Measurements from ENCODE around the gene PITPNB.

The PITPNB gene

GRCh38 chr22:27877501-27877900 lies 41.6 kb downstream of the PITPNB start:
- Histone ChIP-seq H3K9me3 (ENCODE audit: insufficient read depth, low read depth, low read length) (no peaks in the 10 kb centered on the region), H3K4me1 (ENCODE audit: insufficient read depth, low read length) (peaks cover 31% of the 10 kb centered on the region), H3K4me3 (ENCODE audit: low read length) (no peak overlapping the region), H3K27ac (ENCODE audit: low read depth, low read length) (no peak overlapping the region), H3K9ac (ENCODE audit: low read depth, low read length) (no peak overlapping the region), H3K27me3 (ENCODE audit: insufficient read depth, low read length) (no peaks in the 10 kb centered on the region), H3K36me3 (ENCODE audit: insufficient read depth, low read length) (peaks cover 22% of the 10 kb centered on the region)
- 98% methylated on average over 2 of the region's 2 CpGs for WGBS

DNA sequence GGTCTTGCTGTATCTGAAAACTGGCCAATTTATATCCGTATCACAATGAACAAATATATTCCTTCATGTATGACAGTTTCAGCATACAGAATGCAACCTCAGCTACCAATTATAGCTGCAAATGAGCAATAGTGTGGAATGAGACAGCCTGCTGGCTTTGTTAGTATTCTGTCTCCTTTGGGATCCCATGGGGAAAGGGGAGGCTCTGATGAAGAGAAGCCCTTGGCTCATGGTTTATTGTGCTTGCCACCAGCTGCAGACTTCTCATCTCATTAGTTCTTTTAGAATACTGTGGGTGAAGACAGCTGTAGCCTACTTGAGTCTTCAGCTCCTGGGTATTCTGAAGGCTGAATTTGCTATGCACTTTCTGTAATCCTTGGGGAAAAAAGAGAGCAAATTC lies 42.4 kb downstream of the PITPNB start:
- no peaks in the 10 kb centered on the region for H3K9me3 ChIP-seq (ENCODE audit: insufficient read depth, low read depth, low read length)
- H3K27ac ChIP-seq (ENCODE audit: low read depth, low read length): no peak overlapping the region
- H3K36me3 ChIP-seq (ENCODE audit: insufficient read depth, low read length): peaks cover 29% of the 10 kb centered on the region
- H3K27me3 ChIP-seq (ENCODE audit: insufficient read depth, low read length): no peaks in the 10 kb centered on the region
- 92% methylated on average over 1 of the region's 1 CpG for WGBS
- H3K4me1 ChIP-seq (ENCODE audit: insufficient read depth, low read length): peaks cover 31% of the 10 kb centered on the region
- no peak overlapping the region for H3K9ac ChIP-seq (ENCODE audit: low read depth, low read length)
- no peak overlapping the region for H3K4me3 ChIP-seq (ENCODE audit: low read length)

DNA sequence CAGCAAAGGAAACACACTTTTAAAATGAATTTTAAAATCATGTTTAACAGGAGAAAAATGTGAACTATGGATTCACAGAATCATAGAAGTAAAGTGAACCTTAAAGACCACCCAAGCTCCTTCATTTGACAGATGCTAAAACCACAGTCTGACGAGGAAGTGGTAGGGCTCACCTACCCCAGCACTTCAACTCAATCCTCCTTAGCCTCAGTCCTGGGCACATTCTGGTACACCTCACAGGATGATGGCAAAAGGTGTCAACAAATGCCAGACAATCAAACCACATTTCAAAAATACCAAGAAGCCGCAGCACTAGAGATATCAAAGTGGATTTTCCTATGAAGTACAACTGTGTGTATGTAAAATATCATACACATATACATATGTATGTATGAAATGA lies 43.1 kb downstream of the PITPNB start:
- Histone ChIP-seq H3K27ac (ENCODE audit: low read depth, low read length) (no peak overlapping the region), H3K36me3 (ENCODE audit: insufficient read depth, low read length) (peaks cover 36% of the 10 kb centered on the region), H3K27me3 (ENCODE audit: insufficient read depth, low read length) (no peaks in the 10 kb centered on the region), H3K4me1 (ENCODE audit: insufficient read depth, low read length) (peaks cover 28% of the 10 kb centered on the region), H3K4me3 (ENCODE audit: low read length) (no peak overlapping the region), H3K9ac (ENCODE audit: low read depth, low read length) (no peak overlapping the region), H3K9me3 (ENCODE audit: insufficient read depth, low read depth, low read length) (no peaks in the 10 kb centered on the region)
- 85% methylated on average over 1 of the region's 2 CpGs for WGBS

- no peaks in the 10 kb centered on the region for H3K27me3 ChIP-seq (ENCODE audit: insufficient read depth, low read length)
- no peak overlapping the region; the same call in 1 of the 2 replicates for H3K27ac ChIP-seq (ENCODE audit: low read depth, low read length)
- H3K36me3 ChIP-seq (ENCODE audit: insufficient read depth, low read length): peaks cover 48% of the 10 kb centered on the region
- H3K4me3 ChIP-seq (ENCODE audit: low read length): no peak overlapping the region
- H3K9me3 ChIP-seq (ENCODE audit: insufficient read depth, low read depth, low read length): no peaks in the 10 kb centered on the region
- H3K4me1 ChIP-seq (ENCODE audit: insufficient read depth, low read length): peaks cover 27% of the 10 kb centered on the region
- 92% methylated on average over 3 of the region's 3 CpGs for WGBS
- no peak overlapping the region for H3K9ac ChIP-seq (ENCODE audit: low read depth, low read length)
Observed at GRCh38 chr22:27874764-27875163, 44.3 kb downstream of the PITPNB start.

DNA sequence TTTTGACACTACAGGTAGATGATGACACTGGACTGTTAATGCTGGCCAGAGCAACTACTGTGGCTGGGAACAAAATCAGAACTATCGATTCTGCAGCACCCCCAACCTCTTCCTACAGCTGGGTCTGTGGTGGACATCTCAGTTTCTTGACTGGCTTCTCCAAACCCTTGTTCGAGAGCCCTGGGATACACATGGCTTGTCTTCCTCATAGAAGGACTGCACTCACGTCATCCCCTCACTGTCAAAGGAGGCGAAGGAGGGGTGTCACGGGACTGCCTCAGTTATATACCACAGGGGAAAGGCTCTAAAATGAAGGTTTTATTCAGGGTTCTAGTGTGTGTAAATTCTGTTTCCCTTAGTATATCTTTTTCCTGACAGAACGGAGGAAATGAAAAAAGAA lies 44.9 kb downstream of the PITPNB start:
- no peak overlapping the region for H3K4me3 ChIP-seq (ENCODE audit: low read length)
- H3K9ac ChIP-seq (ENCODE audit: low read depth, low read length): no peak overlapping the region
- no peaks in the 10 kb centered on the region for H3K9me3 ChIP-seq (ENCODE audit: insufficient read depth, low read depth, low read length)
- H3K27ac ChIP-seq (ENCODE audit: low read depth, low read length): no peak overlapping the region
- peaks cover 21% of the 10 kb centered on the region for H3K4me1 ChIP-seq (ENCODE audit: insufficient read depth, low read length)
- H3K27me3 ChIP-seq (ENCODE audit: insufficient read depth, low read length): no peaks in the 10 kb centered on the region
- peaks cover 53% of the 10 kb centered on the region for H3K36me3 ChIP-seq (ENCODE audit: insufficient read depth, low read length)
- 93% methylated on average over 6 of the region's 6 CpGs for WGBS

GRCh38 chr22:27873472-27873871 lies 45.6 kb downstream of the PITPNB start:
- Histone ChIP-seq H3K27ac (ENCODE audit: low read depth, low read length) (no peak overlapping the region), H3K9ac (ENCODE audit: low read depth, low read length) (no peak overlapping the region), H3K4me1 (ENCODE audit: insufficient read depth, low read length) (peaks cover 18% of the 10 kb centered on the region), H3K36me3 (ENCODE audit: insufficient read depth, low read length) (peaks cover 56% of the 10 kb centered on the region), H3K9me3 (ENCODE audit: insufficient read depth, low read depth, low read length) (no peaks in the 10 kb centered on the region), H3K27me3 (ENCODE audit: insufficient read depth, low read length) (no peaks in the 10 kb centered on the region), H3K4me3 (ENCODE audit: low read length) (no peak overlapping the region)
- 92% methylated on average over 2 of the region's 2 CpGs for WGBS

DNA sequence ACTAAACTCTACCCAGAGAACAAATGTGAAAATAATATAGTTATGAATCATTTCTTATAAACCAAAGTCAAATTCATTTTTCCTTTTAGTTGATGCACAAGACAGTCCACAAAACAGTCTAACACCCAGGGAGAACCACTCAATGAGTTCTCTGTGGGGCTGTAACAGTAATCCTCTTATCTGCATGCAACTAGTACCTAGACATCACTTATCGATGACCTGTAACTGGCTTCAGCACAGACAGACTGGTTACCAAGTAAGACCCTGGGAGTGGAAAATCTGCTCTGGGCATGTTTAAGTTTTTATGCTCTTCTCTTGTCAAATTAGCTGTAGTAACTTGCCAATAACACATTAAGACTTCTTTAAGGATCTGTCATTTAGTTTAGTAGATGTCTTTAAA lies 46.6 kb downstream of the PITPNB start:
- no peaks in the 10 kb centered on the region for H3K9me3 ChIP-seq (ENCODE audit: insufficient read depth, low read depth, low read length)
- H3K27me3 ChIP-seq (ENCODE audit: insufficient read depth, low read length): no peaks in the 10 kb centered on the region
- no peak overlapping the region for H3K27ac ChIP-seq (ENCODE audit: low read depth, low read length)
- peaks cover 58% of the 10 kb centered on the region for H3K36me3 ChIP-seq (ENCODE audit: insufficient read depth, low read length)
- no peak overlapping the region for H3K9ac ChIP-seq (ENCODE audit: low read depth, low read length)
- peaks cover 18% of the 10 kb centered on the region for H3K4me1 ChIP-seq (ENCODE audit: insufficient read depth, low read length)
- 93% methylated on average over 1 of the region's 1 CpG for WGBS
- no peak overlapping the region for H3K4me3 ChIP-seq (ENCODE audit: low read length)

DNA sequence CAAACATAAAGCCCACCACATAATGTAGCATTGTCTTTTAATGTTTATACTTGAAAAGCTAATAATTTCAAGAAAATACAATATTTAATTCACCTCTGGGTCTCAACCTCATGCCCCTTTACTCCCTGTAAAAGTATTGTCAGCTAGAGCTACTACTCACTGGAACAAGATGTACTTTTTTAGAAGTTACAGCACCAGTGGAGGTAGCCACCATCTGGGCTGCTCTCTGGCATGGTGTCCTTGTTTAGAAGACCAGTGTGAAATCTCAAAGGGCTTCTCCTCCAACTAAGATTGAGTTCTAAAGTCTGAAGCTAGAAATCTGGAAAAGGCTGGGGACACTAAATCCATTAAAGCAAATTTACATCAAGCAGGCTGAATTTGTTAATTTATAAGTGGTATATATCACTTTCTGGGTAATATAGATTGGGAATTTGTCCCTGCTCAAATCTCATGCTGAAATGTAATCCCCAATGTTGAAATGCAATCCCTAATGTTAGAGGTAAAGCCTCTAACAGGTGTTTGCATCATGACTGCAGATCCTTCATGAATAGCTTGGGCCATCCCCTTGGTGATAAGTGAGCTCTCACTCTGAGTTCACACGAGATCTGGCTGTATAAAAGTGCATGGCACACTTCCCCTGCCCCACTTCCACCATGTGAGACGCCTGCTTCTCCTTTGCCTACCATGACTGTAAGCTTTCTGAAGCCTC lies 47.6 kb downstream of the PITPNB start:
- no peaks in the 10 kb centered on the region for H3K9me3 ChIP-seq (ENCODE audit: insufficient read depth, low read depth, low read length)
- H3K4me3 ChIP-seq (ENCODE audit: low read length): no peak overlapping the region
- H3K4me1 ChIP-seq (ENCODE audit: insufficient read depth, low read length): peaks cover 24% of the 10 kb centered on the region
- H3K27me3 ChIP-seq (ENCODE audit: insufficient read depth, low read length): no peaks in the 10 kb centered on the region
- H3K9ac ChIP-seq (ENCODE audit: low read depth, low read length): no peak overlapping the region
- peaks cover 61% of the 10 kb centered on the region for H3K36me3 ChIP-seq (ENCODE audit: insufficient read depth, low read length)
- H3K27ac ChIP-seq (ENCODE audit: low read depth, low read length): no peak overlapping the region
- WGBS: 89% methylated on average over 2 of the region's 2 CpGs

DNA sequence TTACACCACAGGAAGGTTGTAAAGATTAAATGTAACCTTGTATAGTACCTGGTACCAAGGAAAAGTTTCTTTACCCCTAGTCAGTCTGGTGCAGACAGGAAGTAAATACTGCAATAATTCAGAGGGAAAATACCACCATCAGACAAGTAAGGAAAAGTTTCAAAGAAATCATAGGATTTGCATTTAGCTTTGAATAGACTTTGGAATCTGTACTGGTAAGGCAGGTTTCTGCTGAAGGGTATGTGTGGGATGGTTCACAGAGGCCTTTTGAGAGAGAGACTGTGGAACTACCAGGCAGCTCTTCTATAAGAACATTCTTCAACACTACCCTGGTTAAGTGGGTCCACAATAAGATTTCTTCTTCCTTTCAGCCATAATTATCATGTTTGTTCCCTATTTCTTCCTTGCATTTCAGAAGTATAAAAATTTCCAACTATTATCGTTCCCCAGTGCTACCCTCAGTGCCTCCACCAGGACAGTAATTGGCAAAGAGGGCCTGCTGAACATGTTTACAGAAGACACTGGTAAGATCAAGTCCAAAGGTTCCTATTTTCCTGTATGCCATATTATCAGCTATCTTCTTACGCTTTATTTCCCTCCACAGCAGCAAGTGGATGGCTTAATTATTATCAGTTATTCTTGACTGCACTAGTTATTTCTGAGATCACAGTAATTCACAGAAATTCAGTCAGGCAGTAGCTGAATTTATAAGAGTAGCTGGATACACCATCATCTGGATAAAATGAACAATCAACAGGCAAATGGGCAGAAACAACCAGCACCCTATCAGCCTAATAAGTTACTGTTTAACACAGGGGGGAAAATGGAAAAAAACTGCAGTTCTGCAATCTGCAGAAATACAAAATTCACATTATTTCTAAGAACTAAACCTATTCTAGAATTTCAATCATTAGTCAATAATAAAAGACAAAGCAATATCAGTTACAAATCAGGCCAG lies 48.5 kb downstream of the PITPNB start:
- no peak overlapping the region for H3K27ac ChIP-seq (ENCODE audit: low read depth, low read length)
- WGBS: 96% methylated on average over 2 of the region's 2 CpGs

DNA sequence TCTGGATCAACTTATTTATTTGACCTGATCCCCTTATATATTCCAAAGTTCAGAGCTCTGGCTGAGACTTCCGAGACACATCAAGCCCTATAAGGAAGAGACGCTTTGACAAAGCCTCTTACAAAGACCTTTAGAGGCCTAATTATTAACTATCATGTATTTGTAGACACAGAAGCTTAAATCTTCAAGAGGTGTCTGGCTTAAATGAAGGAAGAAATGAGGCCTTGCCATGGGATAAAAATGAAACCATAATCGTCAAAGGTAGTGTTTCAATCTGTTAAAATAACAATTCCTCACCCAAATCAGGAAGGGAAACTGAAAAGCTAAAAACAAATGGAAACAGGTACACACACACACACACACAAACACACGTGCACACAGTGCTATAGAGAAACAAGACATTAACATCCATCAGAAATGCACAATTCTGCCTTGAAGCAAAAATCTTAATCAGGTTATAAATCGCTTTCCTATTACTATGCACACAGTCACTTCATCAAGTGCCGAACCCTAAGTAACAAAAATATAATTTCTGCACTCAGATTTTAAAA lies 50.2 kb downstream of the PITPNB start:
- no peaks in the 10 kb centered on the region for H3K9me3 ChIP-seq (ENCODE audit: insufficient read depth, low read depth, low read length)
- 87% methylated on average over 6 of the region's 6 CpGs for WGBS
- H3K4me3 ChIP-seq (ENCODE audit: low read length): no peak overlapping the region
- peaks cover 29% of the 10 kb centered on the region for H3K4me1 ChIP-seq (ENCODE audit: insufficient read depth, low read length)
- H3K9ac ChIP-seq (ENCODE audit: low read depth, low read length): no peak overlapping the region
- H3K27me3 ChIP-seq (ENCODE audit: insufficient read depth, low read length): no peaks in the 10 kb centered on the region
- peak overlapping the region; percentile 33; the same call in 1 of the 2 replicates for H3K27ac ChIP-seq (ENCODE audit: low read depth, low read length)
- H3K36me3 ChIP-seq (ENCODE audit: insufficient read depth, low read length): peaks cover 59% of the 10 kb centered on the region

More for the DNA sequence above, 48.5 kb downstream of the PITPNB start:
- Histone ChIP-seq H3K27me3 (ENCODE audit: insufficient read depth, low read length) (no peaks in the 10 kb centered on the region), H3K36me3 (ENCODE audit: insufficient read depth, low read length) (peaks cover 61% of the 10 kb centered on the region), H3K4me3 (ENCODE audit: low read length) (no peak overlapping the region), H3K4me1 (ENCODE audit: insufficient read depth, low read length) (peaks cover 29% of the 10 kb centered on the region), H3K9me3 (ENCODE audit: insufficient read depth, low read depth, low read length) (no peaks in the 10 kb centered on the region), H3K9ac (ENCODE audit: low read depth, low read length) (no peak overlapping the region)

All from HUES64 (cell line).